ENCODE results near the gene POTEF.
"Not testable (repeated sequence)": the region's sequence is repeated elsewhere in the genome, so short reads cannot be mapped to it uniquely, and the experiment has no call there.

The POTEF gene

GRCh38 chr2:130102597-130103363, 26.2 kb downstream of the POTEF start:
- DNase-seq, result not testable (repeated sequence)

GRCh38 chr2:130062645-130063044, 66.4 kb downstream of the POTEF start:
- not testable (repeated sequence) for DNase-seq

- DNase-seq, result not testable (repeated sequence)
These were observed 69.0 kb downstream of the POTEF start for GRCh38 chr2:130059982-130060381.

GRCh38 chr2:130056336-130056735, 72.7 kb downstream of the POTEF start:
- DNase-seq, result not testable (repeated sequence)

GRCh38 chr2:130053217-130053911, 75.7 kb downstream of the POTEF start:
- not testable (repeated sequence) for DNase-seq

DNA sequence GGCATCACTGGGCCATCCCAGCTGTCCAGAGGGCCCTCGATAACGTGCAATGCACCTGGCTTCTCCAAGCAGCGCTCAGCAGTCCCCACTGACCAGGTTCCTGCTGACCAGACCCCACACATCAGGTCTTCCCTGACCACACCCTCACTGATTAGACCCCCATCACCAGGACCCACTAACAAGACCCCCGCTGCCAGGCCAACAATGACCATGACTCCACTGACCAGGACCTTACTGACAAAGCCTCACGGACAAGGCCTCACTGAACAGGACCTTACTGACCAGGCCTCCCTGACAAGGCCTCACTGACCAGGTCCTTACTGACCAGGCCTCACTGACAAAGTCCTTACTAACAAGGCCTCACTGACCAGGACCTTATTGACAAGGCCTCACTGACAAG, 76.6 kb downstream of the POTEF start:
- DNase-seq, result not testable (repeated sequence)

DNA sequence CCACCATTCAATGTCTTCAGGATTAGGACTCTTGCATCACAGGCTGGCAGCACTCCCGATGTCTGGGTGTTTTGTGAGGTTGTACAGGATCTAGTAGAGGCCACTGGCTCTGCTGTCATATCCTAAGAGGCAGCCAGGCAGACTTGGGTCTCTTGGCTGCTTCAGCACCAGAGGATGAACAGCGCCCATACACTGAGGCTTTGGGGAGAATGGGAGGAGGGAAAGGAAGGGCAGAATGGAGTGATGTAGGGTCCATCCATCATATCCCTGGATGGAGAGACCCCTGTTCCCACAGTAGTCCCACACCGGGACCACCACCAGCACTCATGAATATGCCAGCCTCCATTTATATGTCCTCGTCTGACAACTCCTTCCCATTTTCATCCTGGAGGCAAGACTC, 80.6 kb downstream of the POTEF start:
- DNase-seq, result not testable (repeated sequence)

GRCh38 chr2:130038265-130038603, 90.8 kb downstream of the POTEF start:
- not testable (repeated sequence) for DNase-seq

DNA sequence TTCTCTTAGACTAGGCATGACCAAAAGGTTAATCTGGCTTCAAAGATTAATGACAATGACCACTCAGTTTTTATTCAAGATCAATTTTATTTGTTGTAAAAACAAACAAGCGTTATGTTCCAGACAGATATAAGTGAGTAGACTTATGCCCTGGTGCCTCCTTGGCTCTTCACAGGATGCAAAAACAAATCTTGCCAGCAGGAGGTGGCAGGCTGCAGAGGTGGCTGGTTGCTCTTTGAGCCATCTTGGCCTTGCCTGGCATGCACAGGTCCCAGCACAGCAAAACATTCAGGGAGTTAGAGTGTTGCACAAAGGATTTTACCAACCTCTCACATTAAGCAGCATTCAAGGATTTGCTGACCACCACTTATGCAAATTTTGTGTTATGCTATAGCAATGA, 103.1 kb downstream of the POTEF start:
- peak; percentile 15 for DNase-seq

All from stimulated activated CD4-positive, alpha-beta T cell treated with anti-CD3 and anti-CD28 coated beads, Interleukin-15, amount 100 ng/mL, for 24 hours (primary cell).